ENCODE results near the gene NCMAP. TPM values are rescaled to one million over a fixed set of nuclear protein-coding genes. Genes with fewer than 3 reads are reported as not detected.
A peak's percentile ranks its signal among the peaks of the same experiment; 100 is the strongest.

The NCMAP gene
- total and polyA plus RNA-seq, 4 donors: 1.5 to 20.2 (median 5.9) TPM

- Histone ChIP-seq H3K9me3 (ENCODE audit: control insufficient read depth in 4 of 4, insufficient read depth in 3 of 4, low read length in 3 of 4) (no peaks in the 10 kb centered on the region), H3K27ac (ENCODE audit: low read depth in 1 of 2, low read length in 1 of 2) (peak overlapping the region; percentile 83 to 89), H3K36me3 (ENCODE audit: control insufficient read depth in 4 of 4, insufficient read depth in 4 of 4, low read length in 4 of 4) (peaks cover 4 to 21% (median 7%) of the 10 kb centered on the region in 4 donors), H3K27me3 (ENCODE audit: control insufficient read depth in 3 of 3, insufficient read depth in 3 of 3, low read length in 2 of 3) (no peaks in the 10 kb centered on the region), H3K4me1 (ENCODE audit: control insufficient read depth in 5 of 5, insufficient read depth in 5 of 5, low read length in 5 of 5) (peaks cover 3 to 17% (median 11%) of the 10 kb centered on the region in 5 donors), H3K9ac (ENCODE audit: insufficient read depth in 1 of 2, low read length in 2 of 2) (peak overlapping the region; percentile 91), H3K4me3 (peak overlapping the region; percentile 78)
- WGBS, 2 donors: 0% methylated on average over 33 to 53 of the region's 53 CpGs
- DNase-seq (peak in 1 of 3 donors; percentile 22), ATAC-seq (ENCODE audit: insufficient read depth, low FRiP score) (peak; percentile 8)
- no peak for TF ChIP-seq CTCF (IDR thresholded peaks at IDR 0.05; ENCODE audit: control extremely low read depth, extremely low read depth)
These were observed 87.6 kb downstream of the NCMAP start for GRCh38 chr1:24643363-24644099.

GRCh38 chr1:24644100-24644384, 88.2 kb downstream of the NCMAP start:
- TF ChIP-seq CTCF (IDR thresholded peaks at IDR 0.05; ENCODE audit: control extremely low read depth, extremely low read depth): no peak
- H3K9ac ChIP-seq (ENCODE audit: insufficient read depth in 1 of 2, low read length in 2 of 2): peak overlapping the region; percentile 91
- ATAC-seq (ENCODE audit: insufficient read depth, low FRiP score): no peak
- WGBS, 2 donors: 1% methylated on average over 9 of the region's 9 CpGs
- H3K9me3 ChIP-seq (ENCODE audit: control insufficient read depth in 4 of 4, insufficient read depth in 3 of 4, low read length in 3 of 4): no peaks in the 10 kb centered on the region
- DNase-seq: peak in 2 of 3 donors; percentile 6 to 14
- H3K27ac ChIP-seq (ENCODE audit: low read depth in 1 of 2, low read length in 1 of 2): no peak overlapping the region
- peaks cover 3 to 17% (median 11%) of the 10 kb centered on the region in 5 donors for H3K4me1 ChIP-seq (ENCODE audit: control insufficient read depth in 5 of 5, insufficient read depth in 5 of 5, low read length in 5 of 5)
- H3K27me3 ChIP-seq (ENCODE audit: control insufficient read depth in 3 of 3, insufficient read depth in 3 of 3, low read length in 2 of 3): no peaks in the 10 kb centered on the region
- peaks cover 5 to 26% (median 11%) of the 10 kb centered on the region in 4 donors for H3K36me3 ChIP-seq (ENCODE audit: control insufficient read depth in 4 of 4, insufficient read depth in 4 of 4, low read length in 4 of 4)
- peak overlapping the region; percentile 78 for H3K4me3 ChIP-seq

- no peak overlapping the region for H3K27ac ChIP-seq (ENCODE audit: low read depth in 1 of 2, low read length in 1 of 2)
- no peak overlapping the region for H3K4me3 ChIP-seq
- DNase-seq (no peak), ATAC-seq (ENCODE audit: insufficient read depth, low FRiP score) (no peak)
- no peaks in the 10 kb centered on the region for H3K9me3 ChIP-seq (ENCODE audit: control insufficient read depth in 4 of 4, insufficient read depth in 3 of 4, low read length in 3 of 4)
- H3K36me3 ChIP-seq (ENCODE audit: control insufficient read depth in 4 of 4, insufficient read depth in 4 of 4, low read length in 4 of 4): peaks cover 17 to 65% (median 32%) of the 10 kb centered on the region in 4 donors
- 95 to 97% methylated on average over 5 of the region's 5 CpGs for WGBS, 2 donors
- TF ChIP-seq CTCF (IDR thresholded peaks at IDR 0.05; ENCODE audit: control extremely low read depth, extremely low read depth): no peak
- H3K4me1 ChIP-seq (ENCODE audit: control insufficient read depth in 5 of 5, insufficient read depth in 5 of 5, low read length in 5 of 5): peaks cover 0 to 13% (median 11%) of the 10 kb centered on the region in 5 donors
- H3K9ac ChIP-seq (ENCODE audit: insufficient read depth in 1 of 2, low read length in 2 of 2): no peak overlapping the region
- no peaks in the 10 kb centered on the region for H3K27me3 ChIP-seq (ENCODE audit: control insufficient read depth in 3 of 3, insufficient read depth in 3 of 3, low read length in 2 of 3)
These were observed 93.0 kb downstream of the NCMAP start for GRCh38 chr1:24648919-24649318.

All from lung (tissue), 12 donors.